Psoas muscle (tissue), 8 donors: ENCODE measurements around the gene ABCG4. TPM values are rescaled to one million over a fixed set of nuclear protein-coding genes. Genes with fewer than 3 reads are reported as not detected.
"Not testable (repeated sequence)": the region's sequence is repeated elsewhere in the genome, so short reads cannot be mapped to it uniquely, and the experiment has no call there.

ENCODE experiments used
- ATAC-seq, 4 donors: fragments of 200-7000 bp; cut with Tn5 transposase; one replicate each; pipeline ENCODE4 v1.9.1; 2020; ENCODE audit warnings: moderate library complexity in 3 of 4, mild to moderate bottlenecking in 2 of 4
- DNase-seq, 2 donors: peaks; one replicate each; pipeline ENCODE4 v3.0.0-alpha.2; 2020
- H3K27ac ChIP-seq: fragments of 200-600 bp; one replicate; pipeline ENCODE4 v1.8.0; 2022
- H3K27me3 ChIP-seq, 3 donors: fragments of 200-600 bp in 1 of 3; one replicate each; pipeline versions ENCODE4 v1.6.1 to v1.8.0; 2013 to 2022; ENCODE audit warnings: low read length in 2 of 3, mild to moderate bottlenecking in 2 of 3, moderate library complexity in 1 of 3; ENCODE audit not compliant: insufficient read depth in 3 of 3
- H3K36me3 ChIP-seq, 2 donors: fragments of 200-600 bp in 1 of 2; one replicate each; pipeline versions ENCODE4 v1.6.1 to v1.8.0; 2013 to 2022; ENCODE audit warnings: low read depth in 1 of 2, mild to moderate bottlenecking in 1 of 2, moderate library complexity in 1 of 2; ENCODE audit not compliant: insufficient read depth in 1 of 2
- H3K4me1 ChIP-seq: fragments of 200-600 bp; one replicate; pipeline ENCODE4 v1.8.0; 2022
- H3K4me3 ChIP-seq: fragments of 200-600 bp; one replicate; pipeline ENCODE4 v1.8.0; 2022; ENCODE audit warnings: mild to moderate bottlenecking
- H3K9me3 ChIP-seq: fragments of 200-600 bp; one replicate; pipeline ENCODE4 v1.8.0; 2022
- CTCF ChIP-seq: fragments of 200-600 bp; IDR thresholded peaks from one replicate; pipeline ENCODE4 v1.8.0; 2022; ENCODE audit warnings: antibody characterized with exemption
- WGBS, 3 donors: extraction: QIAGEN DNeasy Blood & Tissue Kit; methylation state at CpG; one replicate each; pipeline versions ENCODE4 v1.1.6 to v1.1.7; 2013; 5-methylcytosine and 5-hydroxymethylcytosine counted together
- intact Hi-C, 2 donors: fragments of 100-400 bp; cut with DNase I; formaldehyde crosslinking; loops; one replicate each; pipeline versions ENCODE4 v1.11.0 to v1.14.2; 2022
- polyA plus RNA-seq, 3 donors: library from polyadenylated mRNA; stranded (reverse); fragments of 200-250 nt; gene quantifications; one replicate each; pipeline ENCODE4 v1.2.3, GENCODE V29; 2013
- total RNA-seq, 4 donors: library from RNA; stranded (reverse); fragmentation: NEBNext Ultra II Directional in 2 of 4; extraction: Animal tissue kit (Norgen Biotek cat#: 25700) in 2 of 4; gene quantifications; one replicate each; pipeline versions ENCODE4 v1.2.1 to v1.2.4, GENCODE V29; 2021 to 2023
- donor health status: healthy with polysubstance abuse.
- donor health status: DM: no; HTN: no; CAD: no; lungs with moderate emphysema.
- donor health status: Bipolar disorder and iron deficiency.
- donor health status: healthy.
- donor health status: DM: yes; HTN: yes; CAD: no.
- donor health status: DM: no; HTN: no; CAD: no.
- donor health status: DM: no; HTN: no; CAD: no.
- donor health status: DM: yes; HTN: yes; CAD: no.

ABCG4 gene
- total and polyA plus RNA-seq, 7 donors = 0.03 to 0.38 (median 0.17) TPM; not detected in 1

GRCh38 chr11:119188887-119189286 lies 40.0 kb downstream of the ABCG4 start:
- 73 to 82% (median 78%) methylated on average over 8 of the region's 8 CpGs for WGBS, 3 donors

GRCh38 chr11:119189393-119189792 lies 40.5 kb downstream of the ABCG4 start:
- Histone ChIP-seq H3K4me1 (no peaks in the 10 kb centered on the region), H3K27me3 (no peaks in the 10 kb centered on the region), H3K27ac (no peak overlapping the region), H3K9me3 (no peaks in the 10 kb centered on the region), H3K4me3 (no peak overlapping the region), H3K36me3 (no peaks in the 10 kb centered on the region)
- no peak for TF ChIP-seq CTCF
- WGBS, 3 donors = 80 to 82% (median 81%) methylated on average over 4 of the region's 4 CpGs
- DNase-seq (no peak), ATAC-seq (no peak)
- intact Hi-C loops = no loop called here

More at GRCh38 chr11:119188887-119189286, 40.0 kb downstream of the ABCG4 start:
- Histone ChIP-seq H3K27ac (no peak overlapping the region), H3K36me3 (peaks cover 0 to 3% of the 10 kb centered on the region in 2 donors), H3K4me1 (no peaks in the 10 kb centered on the region), H3K27me3 (no peaks in the 10 kb centered on the region), H3K4me3 (no peak overlapping the region), H3K9me3 (no peaks in the 10 kb centered on the region)
- DNase-seq = no peak
- intact Hi-C loops = no loop called here
- ATAC-seq = no peak
- no peak for TF ChIP-seq CTCF

GRCh38 chr11:119190531-119190930 lies 41.7 kb downstream of the ABCG4 start:
- Histone ChIP-seq H3K27ac (no peak overlapping the region), H3K4me1 (no peaks in the 10 kb centered on the region), H3K36me3 (no peaks in the 10 kb centered on the region), H3K9me3 (no peaks in the 10 kb centered on the region), H3K4me3 (no peak overlapping the region), H3K27me3 (no peaks in the 10 kb centered on the region)
- DNase-seq (no peak), ATAC-seq (no peak)
- intact Hi-C loops = loop anchor here in 1 of 2 donors (5.0 kb wide), 1 partner anchor 43 kb away; the partner anchor contains the start of gene ABCG4
- no peak for TF ChIP-seq CTCF
- WGBS, 3 donors = 52 to 67% (median 58%) methylated on average over 9 of the region's 9 CpGs

DNA sequence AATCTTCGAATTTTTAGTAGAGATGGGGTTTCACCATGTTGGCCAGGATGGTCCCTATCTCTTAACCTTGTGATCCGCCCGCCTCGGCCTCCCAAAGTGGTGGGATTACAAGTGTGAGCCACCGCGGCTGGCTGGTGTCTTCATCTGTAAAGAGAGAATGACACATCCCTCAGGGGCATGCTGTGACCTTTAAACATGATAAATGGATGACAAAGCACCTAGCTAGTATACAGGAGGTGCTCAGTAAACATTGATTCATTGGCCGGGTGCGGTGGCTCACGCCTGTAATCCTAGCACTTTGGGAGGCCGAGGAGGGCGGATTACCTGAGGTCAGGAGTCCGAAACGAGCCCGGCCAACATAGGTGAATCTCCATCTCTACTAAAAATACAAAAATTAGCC lies 42.4 kb downstream of the ABCG4 start:
- intact Hi-C loops = loop anchor here in 1 of 2 donors (5.0 kb wide), 1 partner anchor 44 kb away; the partner anchor contains the start of gene ABCG4
- not testable (repeated sequence) for DNase-seq, H3K27me3 ChIP-seq, H3K27ac ChIP-seq, H3K36me3 ChIP-seq, H3K4me3 ChIP-seq, H3K9me3 ChIP-seq, H3K4me1 ChIP-seq, ATAC-seq
- 87 to 94% (median 91%) methylated on average over 14 of the region's 14 CpGs for WGBS, 3 donors

DNA sequence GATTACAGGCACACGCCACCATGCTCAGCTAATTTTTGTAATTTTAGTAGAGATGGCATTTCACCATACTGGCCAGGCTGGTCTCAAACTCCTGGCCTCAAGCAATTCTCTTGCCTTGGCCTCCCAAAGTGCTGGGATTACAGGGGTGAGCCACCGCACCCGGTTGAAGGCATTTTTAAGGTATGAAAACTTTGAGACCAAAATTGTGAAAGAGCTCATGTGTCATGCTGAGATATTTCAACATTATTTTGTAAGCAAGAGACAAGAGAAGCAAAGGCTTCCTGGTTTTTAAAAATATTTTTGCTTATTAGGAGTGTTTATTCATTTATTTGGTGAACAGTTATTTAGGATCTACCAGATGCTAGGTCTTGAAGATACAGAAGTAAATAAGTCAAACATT lies 43.3 kb downstream of the ABCG4 start:
- no peak for TF ChIP-seq CTCF
- intact Hi-C loops = loop anchor here in 1 of 2 donors (5.0 kb wide), 1 partner anchor 45 kb away; the partner anchor contains the start of gene ABCG4
- WGBS, 3 donors = 94 to 98% (median 94%) methylated on average over 3 of the region's 3 CpGs
- Histone ChIP-seq H3K27ac (no peak overlapping the region), H3K4me3 (no peak overlapping the region), H3K27me3 (no peaks in the 10 kb centered on the region), H3K36me3 (no peaks in the 10 kb centered on the region), H3K4me1 (peaks cover 2% of the 10 kb centered on the region), H3K9me3 (no peaks in the 10 kb centered on the region)
- ATAC-seq (no peak), DNase-seq (no peak)
